ENCODE results near the gene SWI5.
"Not testable (repeated sequence)": the region's sequence is repeated elsewhere in the genome, so short reads cannot be mapped to it uniquely, and the experiment has no call there.

The SWI5 gene

DNA sequence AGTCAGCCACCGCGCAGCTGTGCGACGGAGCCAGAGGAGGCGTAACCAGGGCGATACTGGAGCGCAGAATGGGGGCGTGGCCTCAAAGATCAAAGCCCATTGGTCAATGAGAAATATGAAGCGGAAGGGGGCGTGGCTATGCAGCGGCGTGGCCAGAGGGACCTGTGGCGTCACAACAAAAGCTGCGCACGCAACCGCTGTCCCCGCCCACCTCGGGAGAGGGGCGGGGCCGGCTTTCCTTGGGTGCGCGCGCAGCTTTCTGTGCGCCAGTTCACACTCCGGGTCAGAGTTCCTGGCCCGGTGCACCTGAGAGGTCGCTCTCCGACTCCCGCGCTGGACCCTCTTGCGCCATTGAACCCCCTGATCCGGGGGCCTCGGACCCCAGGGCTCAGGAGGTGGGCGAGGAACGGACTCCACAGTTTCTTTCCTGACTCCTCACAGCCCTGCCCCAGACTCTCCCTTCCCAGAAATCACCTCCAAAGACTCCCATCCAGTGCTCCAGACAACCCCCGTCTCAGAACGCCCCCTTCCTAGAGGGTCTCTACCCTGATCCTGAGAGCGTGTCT, at the start of gene SWI5:
SWI5 (plus strand) TSS at position 269 of the 566 bp plus-strand sequence.
- Histone ChIP-seq H3K9ac (ENCODE audit: low read depth, low read length) (peak within 1 kb of the TSS; percentile 83), H3K36me3 (ENCODE audit: control insufficient read depth, insufficient read depth, low read length) (peaks cover 10% of the 10 kb centered on the region), H3K27me3 (ENCODE audit: control insufficient read depth, insufficient read depth, low read length) (no peaks in the 10 kb centered on the region), H3K9me3 (ENCODE audit: control insufficient read depth, insufficient read depth, low read length) (no peaks in the 10 kb centered on the region), H3K4me3 (ENCODE audit: low read depth, low read length) (peak within 1 kb of the TSS; percentile 99), H3K4me1 (ENCODE audit: control insufficient read depth, insufficient read depth, low read length) (no peaks in the 10 kb centered on the region)

DNA sequence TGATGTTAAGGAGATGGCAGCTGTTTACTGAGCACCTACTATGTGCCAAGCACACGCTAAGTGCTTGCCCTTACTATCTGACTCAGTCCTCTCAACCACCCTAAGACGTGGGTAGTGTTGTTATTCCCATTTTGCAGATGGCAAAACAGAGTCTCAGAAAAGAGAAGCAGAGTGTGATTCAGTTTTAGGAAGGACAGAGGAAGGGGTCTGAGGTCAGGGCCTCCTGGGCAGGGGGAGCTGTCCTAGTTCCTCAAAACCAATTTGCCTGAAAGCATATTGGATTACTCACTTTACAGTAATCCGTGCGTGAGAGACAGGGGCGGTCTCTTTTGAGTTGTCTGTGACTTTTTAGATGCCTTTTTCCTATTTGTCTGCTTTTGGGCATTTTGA, 49.7 kb upstream of the SWI5 start:
- Histone ChIP-seq H3K9me3 (ENCODE audit: control insufficient read depth, insufficient read depth, low read length) (no peaks in the 10 kb centered on the region), H3K4me1 (ENCODE audit: control insufficient read depth, insufficient read depth, low read length) (no peaks in the 10 kb centered on the region), H3K36me3 (ENCODE audit: control insufficient read depth, insufficient read depth, low read length) (peaks cover 15% of the 10 kb centered on the region), H3K4me3 (ENCODE audit: low read depth, low read length) (no peak overlapping the region), H3K27me3 (ENCODE audit: control insufficient read depth, insufficient read depth, low read length) (no peaks in the 10 kb centered on the region), H3K9ac (ENCODE audit: low read depth, low read length) (no peak overlapping the region)

DNA sequence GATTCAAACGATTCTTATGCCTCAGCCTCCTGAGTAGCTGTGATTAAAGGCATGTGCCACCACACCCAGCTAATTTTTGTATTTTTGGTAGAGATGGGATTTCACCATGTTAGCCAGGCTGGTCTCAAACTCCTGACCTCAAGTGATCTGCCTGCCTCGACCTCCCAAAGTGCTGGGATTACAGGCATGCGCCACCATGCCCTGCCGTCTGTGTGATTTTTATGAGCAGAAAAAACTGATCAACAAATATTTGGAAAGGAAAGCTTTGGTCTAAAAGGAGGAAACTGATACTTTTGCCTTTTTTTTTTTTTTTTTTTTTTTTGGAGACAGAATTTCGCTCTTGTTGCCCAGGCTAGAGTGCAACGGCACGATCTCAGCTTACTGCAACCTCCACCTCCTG, 45.2 kb upstream of the SWI5 start:
- H3K4me1 ChIP-seq (ENCODE audit: control insufficient read depth, insufficient read depth, low read length); H3K9ac ChIP-seq (ENCODE audit: low read depth, low read length); H3K4me3 ChIP-seq (ENCODE audit: low read depth, low read length); H3K27me3 ChIP-seq (ENCODE audit: control insufficient read depth, insufficient read depth, low read length); H3K9me3 ChIP-seq (ENCODE audit: control insufficient read depth, insufficient read depth, low read length); H3K36me3 ChIP-seq (ENCODE audit: control insufficient read depth, insufficient read depth, low read length): not testable (repeated sequence)

DNA sequence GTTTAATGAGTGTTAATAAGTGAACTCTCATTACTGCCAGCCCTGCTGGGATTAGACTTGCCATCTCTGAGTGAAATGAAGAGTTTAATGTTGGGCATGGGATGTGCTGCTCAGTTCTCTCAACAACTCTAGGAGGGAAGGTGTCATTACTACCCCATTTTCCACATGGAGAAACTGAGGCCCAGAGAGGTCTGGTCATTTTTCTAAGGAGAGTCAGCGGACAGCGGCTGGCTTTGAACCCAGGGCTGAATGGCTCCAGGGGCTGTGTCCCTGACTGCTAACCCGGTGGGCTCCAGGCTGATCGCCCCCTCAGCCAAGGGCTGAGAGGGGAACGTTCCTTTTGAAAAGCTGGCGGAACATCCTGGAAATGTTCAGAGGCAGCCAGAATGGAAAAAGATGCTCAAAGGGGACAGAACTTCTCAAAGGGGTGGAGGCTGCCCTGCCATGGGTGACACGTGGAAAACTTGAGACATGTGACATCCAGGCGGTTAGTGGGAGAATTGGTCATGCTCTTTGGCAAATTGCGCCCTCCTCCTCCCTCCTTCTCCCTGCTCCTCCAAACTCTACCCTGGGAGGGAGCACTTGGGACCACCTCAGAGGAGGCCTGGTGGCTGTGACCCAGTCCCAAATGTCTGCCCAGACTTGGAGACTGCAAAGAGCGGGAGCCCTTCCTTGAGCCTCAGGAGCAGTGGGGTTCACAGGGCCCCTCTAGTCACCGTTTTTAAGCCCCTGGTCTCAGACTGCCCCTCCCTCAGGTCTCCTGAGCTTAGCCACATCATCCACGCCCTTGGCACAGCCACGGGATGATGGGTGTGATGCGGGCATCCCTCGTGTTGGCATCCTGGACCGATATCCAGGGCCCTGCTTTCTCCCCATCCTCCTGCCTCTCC, 44.2 kb upstream of the SWI5 start:
- H3K4me3 ChIP-seq (ENCODE audit: low read depth, low read length): no peak overlapping the region
- H3K9ac ChIP-seq (ENCODE audit: low read depth, low read length): no peak overlapping the region
- H3K36me3 ChIP-seq (ENCODE audit: control insufficient read depth, insufficient read depth, low read length): peaks cover 2% of the 10 kb centered on the region
- H3K9me3 ChIP-seq (ENCODE audit: control insufficient read depth, insufficient read depth, low read length): no peaks in the 10 kb centered on the region
- no peaks in the 10 kb centered on the region for H3K27me3 ChIP-seq (ENCODE audit: control insufficient read depth, insufficient read depth, low read length)
- H3K4me1 ChIP-seq (ENCODE audit: control insufficient read depth, insufficient read depth, low read length): no peaks in the 10 kb centered on the region

DNA sequence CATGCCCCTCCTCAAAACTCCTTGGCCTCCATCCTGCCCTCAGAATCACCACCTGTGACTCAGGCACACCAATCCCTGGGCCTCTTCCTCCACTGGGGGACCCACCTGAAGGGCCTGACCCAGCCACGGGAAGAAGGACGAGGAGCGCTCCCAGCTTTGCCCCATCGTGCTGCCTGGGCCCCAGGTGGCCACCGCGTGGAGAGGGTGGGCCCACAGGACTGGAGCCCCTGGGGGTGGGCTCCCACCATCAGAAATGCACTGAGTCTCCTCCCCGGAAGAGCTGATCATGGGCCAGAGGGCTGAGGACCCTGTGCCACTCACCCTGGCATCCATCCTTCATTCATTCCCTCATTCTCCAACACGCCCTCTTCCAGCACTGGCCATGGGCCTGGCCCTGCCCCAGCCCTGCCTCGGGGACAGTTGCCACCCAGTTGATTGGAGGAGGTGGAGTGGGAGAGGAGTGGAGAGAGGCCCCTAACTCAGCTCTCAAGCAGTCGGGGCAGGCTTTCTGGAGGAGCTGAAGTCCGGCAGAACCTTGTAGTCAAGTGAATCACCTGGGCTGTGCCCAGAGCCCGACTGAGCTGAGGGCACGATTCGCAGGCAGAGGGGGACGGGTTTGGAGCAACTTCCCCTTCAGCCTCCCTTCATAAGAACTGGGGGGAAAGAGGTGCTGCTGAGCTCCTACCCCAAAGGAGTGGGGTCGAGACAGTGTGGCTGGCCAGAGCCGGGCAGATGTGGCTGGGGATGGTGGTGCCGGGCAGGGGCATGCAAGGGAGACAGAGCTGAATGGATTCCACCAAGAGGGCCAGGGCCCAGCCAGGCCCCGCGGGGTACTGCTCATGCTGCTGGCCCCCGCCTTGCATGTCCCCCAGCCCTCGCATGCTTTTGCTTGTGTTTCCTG, 43.3 kb upstream of the SWI5 start:
- Histone ChIP-seq H3K36me3 (ENCODE audit: control insufficient read depth, insufficient read depth, low read length) (peaks cover 2% of the 10 kb centered on the region), H3K4me1 (ENCODE audit: control insufficient read depth, insufficient read depth, low read length) (no peaks in the 10 kb centered on the region), H3K9me3 (ENCODE audit: control insufficient read depth, insufficient read depth, low read length) (no peaks in the 10 kb centered on the region), H3K27me3 (ENCODE audit: control insufficient read depth, insufficient read depth, low read length) (no peaks in the 10 kb centered on the region), H3K9ac (ENCODE audit: low read depth, low read length) (no peak overlapping the region), H3K4me3 (ENCODE audit: low read depth, low read length) (no peak overlapping the region)

DNA sequence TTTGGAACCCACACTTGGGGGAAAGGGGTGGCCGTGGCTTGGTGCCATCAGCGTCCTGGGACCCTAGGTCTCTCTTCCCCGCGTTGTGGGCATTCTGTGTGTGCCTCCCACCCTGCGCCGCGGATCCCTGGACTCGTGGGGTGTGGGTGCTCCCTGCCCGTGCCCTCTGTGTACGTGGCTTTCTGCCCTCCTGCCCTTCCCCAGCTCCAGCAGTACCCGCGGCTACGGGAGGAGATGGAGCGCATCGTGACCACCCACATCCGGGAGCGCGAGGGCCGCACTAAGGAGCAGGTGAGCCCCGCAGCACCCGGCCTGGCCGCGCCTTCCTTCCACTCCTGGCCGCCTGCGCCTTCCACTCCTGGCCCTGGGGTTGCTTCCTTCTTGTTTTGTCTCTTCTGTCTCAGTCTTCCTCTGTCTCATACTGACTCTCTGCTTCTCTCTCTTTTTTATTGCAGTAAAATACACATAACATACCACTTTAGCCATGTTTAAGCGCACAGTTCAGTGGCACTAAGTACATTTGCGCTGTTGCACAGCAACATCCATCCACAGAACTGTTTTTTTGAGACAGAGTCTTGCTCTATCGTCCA, 42.2 kb upstream of the SWI5 start:
- no peak overlapping the region for H3K4me3 ChIP-seq (ENCODE audit: low read depth, low read length)
- H3K9ac ChIP-seq (ENCODE audit: low read depth, low read length): no peak overlapping the region
- no peaks in the 10 kb centered on the region for H3K9me3 ChIP-seq (ENCODE audit: control insufficient read depth, insufficient read depth, low read length)
- peaks cover 2% of the 10 kb centered on the region for H3K36me3 ChIP-seq (ENCODE audit: control insufficient read depth, insufficient read depth, low read length)
- H3K27me3 ChIP-seq (ENCODE audit: control insufficient read depth, insufficient read depth, low read length): no peaks in the 10 kb centered on the region
- no peaks in the 10 kb centered on the region for H3K4me1 ChIP-seq (ENCODE audit: control insufficient read depth, insufficient read depth, low read length)

DNA sequence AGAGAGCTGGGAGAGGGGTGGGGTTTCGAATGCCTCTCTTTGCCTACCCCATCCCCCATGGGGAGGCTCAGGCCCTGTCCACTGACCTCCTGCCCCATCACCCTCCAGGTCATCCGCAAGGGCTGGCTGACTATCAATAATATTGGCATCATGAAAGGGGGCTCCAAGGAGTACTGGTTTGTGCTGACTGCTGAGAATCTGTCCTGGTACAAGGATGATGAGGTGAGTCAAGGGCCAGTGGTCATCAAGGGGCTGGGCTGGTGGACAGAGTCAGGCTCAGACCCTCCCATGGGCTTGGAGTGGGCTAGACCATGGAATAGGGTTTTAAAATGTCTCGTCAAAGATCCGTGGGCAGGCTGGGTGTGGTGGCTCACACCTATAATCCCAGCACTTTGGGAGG, 34.0 kb upstream of the SWI5 start:
- H3K27me3 ChIP-seq (ENCODE audit: control insufficient read depth, insufficient read depth, low read length): no peaks in the 10 kb centered on the region
- H3K9me3 ChIP-seq (ENCODE audit: control insufficient read depth, insufficient read depth, low read length): no peaks in the 10 kb centered on the region
- no peak overlapping the region for H3K9ac ChIP-seq (ENCODE audit: low read depth, low read length)
- H3K4me3 ChIP-seq (ENCODE audit: low read depth, low read length): no peak overlapping the region
- peaks cover 10% of the 10 kb centered on the region for H3K4me1 ChIP-seq (ENCODE audit: control insufficient read depth, insufficient read depth, low read length)
- H3K36me3 ChIP-seq (ENCODE audit: control insufficient read depth, insufficient read depth, low read length): peaks cover 24% of the 10 kb centered on the region

DNA sequence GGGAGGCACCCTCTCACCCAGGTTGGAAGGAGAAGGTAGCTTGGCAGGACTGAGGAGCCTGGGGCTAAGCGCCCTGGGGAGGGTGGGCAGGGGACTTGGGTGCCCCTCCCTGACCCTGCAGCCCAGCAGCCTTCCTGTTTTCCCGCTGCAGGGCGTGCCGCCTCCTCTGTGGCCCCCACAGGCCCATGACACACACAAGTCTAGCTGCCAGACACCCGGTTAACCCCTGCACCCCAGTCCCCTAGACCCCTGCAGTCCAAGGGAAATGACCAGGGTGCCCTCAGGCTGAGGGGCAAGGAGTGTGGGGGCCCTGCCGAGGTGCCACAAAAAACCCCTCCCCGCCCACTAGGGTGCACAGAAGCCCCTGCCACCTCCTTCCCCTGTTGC, 33.3 kb upstream of the SWI5 start:
- H3K9ac ChIP-seq (ENCODE audit: low read depth, low read length): no peak overlapping the region
- H3K4me3 ChIP-seq (ENCODE audit: low read depth, low read length): no peak overlapping the region
- H3K36me3 ChIP-seq (ENCODE audit: control insufficient read depth, insufficient read depth, low read length): peaks cover 24% of the 10 kb centered on the region
- H3K4me1 ChIP-seq (ENCODE audit: control insufficient read depth, insufficient read depth, low read length): peaks cover 10% of the 10 kb centered on the region
- H3K27me3 ChIP-seq (ENCODE audit: control insufficient read depth, insufficient read depth, low read length): no peaks in the 10 kb centered on the region
- no peaks in the 10 kb centered on the region for H3K9me3 ChIP-seq (ENCODE audit: control insufficient read depth, insufficient read depth, low read length)

DNA sequence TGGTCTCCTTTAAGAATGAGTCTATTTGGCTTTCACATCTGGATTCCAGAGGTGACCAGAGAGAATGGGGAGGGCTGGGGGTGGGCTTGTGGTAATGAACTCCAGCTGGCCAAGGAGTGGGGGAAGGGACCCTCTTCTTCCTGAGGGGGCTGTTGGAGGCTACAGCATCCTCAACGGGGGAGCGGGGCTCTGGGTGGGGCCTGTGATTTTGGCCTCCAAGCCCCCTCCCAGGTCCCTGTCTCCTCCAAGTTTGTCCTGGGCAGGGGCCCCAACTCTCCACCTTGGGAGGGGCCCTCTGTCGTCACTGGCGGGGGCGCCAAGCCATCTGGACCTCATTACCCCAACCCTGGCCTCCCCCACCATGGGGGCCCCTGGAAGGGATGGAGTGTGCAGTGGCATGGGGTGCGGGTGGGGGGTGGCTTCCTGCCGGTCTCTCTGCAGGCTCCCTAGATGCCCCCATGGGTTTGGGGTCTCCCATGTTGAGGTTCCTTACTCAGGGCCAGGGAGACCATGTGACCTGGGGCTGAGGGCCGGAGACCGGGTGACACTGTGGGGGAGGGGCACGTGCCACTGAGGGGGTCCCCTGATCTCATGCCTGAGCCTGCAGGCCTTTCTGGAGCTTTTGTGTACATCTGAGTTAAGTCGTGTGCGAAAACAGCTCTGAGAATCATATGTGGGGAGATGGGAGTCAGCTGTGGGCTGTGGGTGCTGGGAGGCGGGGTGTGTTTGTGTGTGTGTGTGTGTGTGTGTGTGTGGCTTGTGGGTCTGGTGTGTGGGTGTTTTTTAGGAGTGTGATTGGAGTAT, 32.7 kb upstream of the SWI5 start:
- Histone ChIP-seq H3K4me1 (ENCODE audit: control insufficient read depth, insufficient read depth, low read length) (peaks cover 10% of the 10 kb centered on the region), H3K36me3 (ENCODE audit: control insufficient read depth, insufficient read depth, low read length) (peaks cover 24% of the 10 kb centered on the region), H3K4me3 (ENCODE audit: low read depth, low read length) (no peak overlapping the region), H3K9me3 (ENCODE audit: control insufficient read depth, insufficient read depth, low read length) (no peaks in the 10 kb centered on the region), H3K27me3 (ENCODE audit: control insufficient read depth, insufficient read depth, low read length) (no peaks in the 10 kb centered on the region), H3K9ac (ENCODE audit: low read depth, low read length) (no peak overlapping the region)

DNA sequence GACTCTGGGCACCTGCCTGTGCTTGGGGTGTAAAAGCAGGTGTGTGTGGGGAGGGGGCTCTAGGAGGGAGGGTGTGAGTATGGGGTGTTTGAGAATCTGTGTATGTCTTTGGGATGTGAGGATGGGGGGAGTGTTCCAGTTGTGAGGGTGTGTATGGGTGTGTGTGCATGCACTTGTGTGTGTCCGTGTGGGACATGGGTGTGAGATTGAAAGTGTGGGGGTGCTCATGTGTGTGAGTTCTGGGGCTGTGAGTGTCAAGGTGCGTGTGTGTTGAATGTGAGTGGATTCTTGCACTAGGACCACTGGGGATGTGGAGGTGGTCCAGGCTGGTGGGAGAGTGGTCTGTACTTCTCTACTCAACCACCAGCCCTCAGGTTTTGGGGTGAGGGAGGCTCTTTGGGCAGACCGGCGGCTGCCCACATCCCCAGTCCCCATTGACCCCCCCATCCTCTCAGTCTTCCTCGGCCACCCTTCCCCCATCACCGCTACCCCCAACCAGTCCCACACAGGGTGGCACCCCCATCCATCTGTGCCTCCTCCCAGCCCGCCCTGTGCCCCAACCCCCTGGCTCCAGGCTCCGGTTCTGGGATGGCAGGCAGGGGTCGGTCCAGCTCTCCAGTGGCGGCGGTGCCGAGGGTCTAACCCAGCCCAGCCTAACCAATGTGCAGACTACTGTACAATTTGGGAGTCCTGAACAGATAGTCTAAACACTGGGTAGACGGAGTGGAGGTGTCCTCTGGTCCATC, 31.8 kb upstream of the SWI5 start:
- no peak overlapping the region for H3K9ac ChIP-seq (ENCODE audit: low read depth, low read length)
- no peaks in the 10 kb centered on the region for H3K9me3 ChIP-seq (ENCODE audit: control insufficient read depth, insufficient read depth, low read length)
- H3K36me3 ChIP-seq (ENCODE audit: control insufficient read depth, insufficient read depth, low read length): peaks cover 23% of the 10 kb centered on the region
- peaks cover 10% of the 10 kb centered on the region for H3K4me1 ChIP-seq (ENCODE audit: control insufficient read depth, insufficient read depth, low read length)
- no peak overlapping the region for H3K4me3 ChIP-seq (ENCODE audit: low read depth, low read length)
- H3K27me3 ChIP-seq (ENCODE audit: control insufficient read depth, insufficient read depth, low read length): no peaks in the 10 kb centered on the region
